NCI-H1436 treated with DMSO at 0.1 percent for 48 hours (cell line): ENCODE data around the gene IDE.

Experiments used
- DNase-seq: peaks from one replicate; lab custom pipeline; 2025; lab: John Stamatoyannopoulos, UW

Gene IDE

DNA sequence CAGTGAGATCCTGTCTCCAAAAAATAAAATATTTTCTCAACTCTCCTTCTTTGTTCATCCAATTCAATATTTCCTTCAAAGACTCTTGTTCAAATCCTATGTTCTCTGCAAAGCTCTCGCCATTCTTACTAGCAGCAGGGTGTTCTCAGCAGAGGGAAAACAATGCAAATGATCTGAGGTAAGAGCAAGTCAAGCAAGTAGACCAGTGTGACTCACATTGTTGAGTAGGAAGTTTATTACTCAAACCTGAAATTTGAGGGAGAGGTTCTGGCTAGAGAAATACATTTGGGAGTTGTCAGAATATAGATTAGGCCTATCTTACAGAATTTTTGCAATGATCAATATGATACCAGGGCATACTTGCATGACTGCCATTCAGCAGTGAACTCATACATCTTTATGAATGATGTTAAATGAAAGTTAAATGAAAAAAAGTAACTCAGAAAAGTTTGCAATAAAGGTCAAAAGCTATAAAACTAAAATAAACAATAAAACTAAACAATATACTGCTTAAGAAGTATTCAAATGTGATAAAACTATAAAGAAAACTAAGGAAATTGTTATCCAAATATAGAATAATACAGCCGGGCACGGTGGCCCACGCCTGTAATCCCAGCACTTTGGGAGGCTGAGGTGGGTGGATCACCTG lies 5.8 kb downstream of the IDE start:
- no peak for DNase-seq

DNA sequence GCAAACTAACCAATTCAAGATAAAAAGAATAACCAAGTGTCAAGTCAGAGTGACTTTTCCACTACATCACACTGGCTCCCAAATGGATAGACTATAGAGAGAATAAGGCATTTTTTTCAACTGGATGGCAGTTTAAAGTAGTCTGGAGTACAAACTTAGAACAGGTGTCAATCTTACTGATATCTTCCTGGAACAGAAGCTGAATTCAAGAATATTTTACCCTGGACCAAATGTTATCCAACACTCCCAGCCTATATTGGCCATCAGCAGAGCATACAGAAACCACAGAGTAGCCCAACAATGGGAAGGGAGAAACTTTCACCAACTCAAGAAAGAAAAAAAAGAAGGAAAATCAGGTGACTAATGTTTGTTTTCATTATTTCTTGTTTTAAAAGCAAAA lies 11.5 kb downstream of the IDE start:
- DNase-seq, result no peak

DNA sequence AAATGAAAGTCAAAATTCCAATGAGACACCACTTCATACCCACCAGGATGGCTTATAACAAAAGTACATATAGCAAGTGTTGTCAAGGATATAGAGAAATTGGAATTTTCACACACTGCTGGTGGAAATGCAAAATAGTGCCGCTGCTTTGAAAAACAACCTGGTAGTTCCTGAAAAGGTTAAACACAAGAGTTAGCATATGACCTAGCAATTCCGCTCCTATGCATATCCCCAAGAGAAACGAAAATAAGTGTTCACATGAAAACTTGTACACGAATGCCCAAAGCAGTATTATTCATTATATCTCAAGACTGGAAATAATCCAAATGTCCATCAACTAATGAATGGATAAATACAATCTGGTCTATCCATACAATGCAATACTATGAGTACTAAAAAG lies 14.8 kb downstream of the IDE start:
- DNase-seq, result no peak

DNA sequence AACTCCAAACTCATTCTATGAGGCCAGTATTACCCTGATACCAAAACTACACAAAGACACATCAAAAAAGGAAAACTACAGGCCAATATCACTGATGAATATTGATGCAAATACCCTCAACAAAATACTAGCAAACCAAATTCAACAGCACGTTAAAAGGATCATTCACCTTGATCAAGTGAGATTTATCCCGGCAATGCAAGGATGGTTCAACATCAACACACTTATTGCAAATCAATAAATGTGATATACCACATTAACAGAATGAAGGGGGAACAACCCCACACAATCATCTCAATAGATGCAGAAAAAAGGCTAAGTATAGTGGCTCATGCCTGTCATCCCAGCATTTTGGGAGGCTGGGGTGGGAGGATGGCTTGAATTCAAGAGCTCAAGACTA lies 19.9 kb downstream of the IDE start:
- no peak for DNase-seq

DNA sequence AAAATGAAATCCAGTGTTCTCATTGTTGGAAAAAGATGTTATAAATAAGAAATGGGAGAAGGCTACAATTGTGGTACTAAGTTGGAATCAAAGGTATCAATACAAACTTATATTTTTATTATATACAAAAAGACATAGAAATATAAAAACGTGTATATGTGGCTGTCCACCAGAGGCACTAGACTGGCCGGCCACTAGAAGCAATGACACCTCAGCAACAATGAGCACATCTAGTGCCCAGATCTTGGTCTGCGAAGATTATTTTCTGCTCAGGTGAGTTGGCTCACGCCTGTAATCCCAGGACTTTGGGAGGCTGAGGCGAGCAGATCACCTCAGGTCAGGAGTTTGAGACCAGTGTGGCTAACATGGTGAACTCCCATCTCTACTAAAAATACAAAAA lies 21.6 kb downstream of the IDE start:
- DNase-seq, result no peak

DNA sequence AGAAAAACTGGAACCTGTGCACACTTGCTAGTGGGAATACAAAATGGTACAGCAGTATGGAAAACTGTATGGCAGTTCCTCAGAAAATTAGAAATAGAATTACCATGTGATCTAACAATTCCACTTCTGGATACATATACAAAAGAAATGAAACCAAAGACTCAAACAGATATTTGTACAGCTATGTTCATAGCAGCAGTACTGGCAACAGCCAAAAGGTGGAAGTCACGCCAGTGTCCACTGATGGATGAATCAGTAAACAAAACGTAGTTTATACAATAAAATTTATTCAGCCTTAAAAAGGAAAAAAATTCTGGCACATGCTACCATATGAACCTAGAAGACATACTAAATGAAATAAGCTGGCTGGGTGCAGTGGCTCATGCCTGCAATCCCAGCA lies 23.0 kb downstream of the IDE start:
- no peak for DNase-seq

DNA sequence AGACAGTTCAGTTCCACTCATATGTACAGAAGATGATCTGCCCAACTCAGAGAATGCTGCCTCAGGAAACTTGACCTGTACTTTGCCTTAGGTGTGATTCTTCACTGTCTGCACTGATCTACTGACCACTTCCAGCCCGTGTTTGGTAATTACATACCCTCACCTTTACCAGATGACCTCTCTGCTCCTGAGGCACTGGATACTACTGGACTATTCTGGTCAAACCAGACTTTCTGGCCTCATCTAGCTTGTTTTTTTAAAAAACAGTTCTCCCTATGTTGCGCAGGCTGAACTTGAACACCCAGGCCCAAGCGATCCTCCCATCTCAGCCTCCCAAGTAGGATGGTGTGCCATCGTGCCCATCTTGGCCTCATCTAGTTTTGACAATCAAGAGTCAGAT lies 26.2 kb downstream of the IDE start:
- no peak for DNase-seq

DNA sequence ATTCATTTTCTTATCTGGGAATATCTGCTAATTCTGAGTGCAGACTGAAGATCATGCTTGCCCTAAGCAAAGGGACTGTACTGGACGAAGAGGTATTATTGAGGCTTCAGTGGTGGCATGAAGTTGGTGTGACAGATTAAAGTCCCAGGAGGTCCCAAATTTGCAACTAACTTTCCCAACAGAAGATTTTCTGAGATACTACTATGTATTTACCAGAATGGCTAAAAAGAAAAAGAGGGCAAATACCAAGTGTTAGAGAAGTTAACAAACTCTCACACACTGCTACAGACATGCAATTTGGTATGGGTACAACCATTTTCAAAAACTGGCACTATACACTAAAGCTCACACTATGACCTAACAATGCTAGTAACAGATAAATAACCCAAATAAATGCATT lies 28.3 kb downstream of the IDE start:
- no peak for DNase-seq

DNA sequence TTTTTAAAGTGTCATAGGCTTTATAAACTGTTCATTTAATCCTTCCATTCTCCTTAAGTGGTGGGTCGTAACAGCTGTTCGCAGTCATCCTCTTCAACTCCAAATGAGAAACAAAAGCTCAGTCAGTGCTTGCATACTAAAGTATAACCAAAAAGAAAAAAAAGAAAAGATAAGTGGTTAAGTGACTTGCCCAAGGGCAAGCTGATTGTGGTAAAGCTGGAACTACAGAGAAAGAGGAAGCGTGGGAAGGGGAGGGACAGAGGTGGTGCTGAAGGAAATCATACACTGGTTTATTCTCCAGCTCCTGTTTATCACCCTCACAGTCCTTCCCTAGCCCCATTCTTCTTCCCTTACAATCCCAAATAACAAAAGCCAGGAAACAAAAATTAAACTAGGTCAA lies 29.6 kb downstream of the IDE start:
- DNase-seq, result no peak

DNA sequence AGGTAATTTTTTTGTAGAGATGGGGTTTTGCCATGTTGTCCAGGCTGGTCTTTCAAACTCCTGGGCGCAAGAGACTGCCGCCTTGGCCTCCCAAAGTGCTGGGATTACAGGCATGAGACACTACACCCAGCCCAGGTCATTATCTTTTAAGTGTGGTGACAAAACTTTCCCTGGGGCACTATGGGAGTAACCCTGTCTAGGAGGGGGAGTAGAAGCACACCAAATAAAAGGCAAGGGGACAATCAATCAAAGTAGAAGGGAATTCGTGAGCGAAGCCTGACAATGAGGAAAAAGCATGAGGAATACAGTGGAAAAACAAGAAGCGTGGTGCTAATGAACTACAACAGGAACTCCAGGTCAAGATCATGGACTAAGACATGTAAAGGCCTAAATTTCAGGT lies 31.4 kb downstream of the IDE start:
- DNase-seq, result no peak

DNA sequence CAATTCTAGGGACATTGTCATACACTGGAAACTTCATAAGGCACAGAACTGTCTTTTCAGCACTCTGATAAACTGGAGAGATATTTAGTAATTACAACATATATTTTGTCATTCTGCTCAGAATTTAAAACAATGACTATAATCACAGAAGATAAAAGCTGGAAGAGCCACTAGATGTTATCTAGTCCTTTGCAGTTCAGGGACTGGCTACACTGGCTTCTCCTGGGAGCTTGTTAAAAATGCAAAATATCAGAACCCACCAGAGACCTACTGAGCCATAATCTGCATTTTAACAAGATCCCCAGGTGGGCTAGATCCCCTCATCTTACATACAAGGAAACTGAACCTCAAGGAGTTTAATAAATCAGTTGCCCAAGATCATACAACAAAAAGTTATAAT lies 32.3 kb downstream of the IDE start:
- no peak for DNase-seq

DNA sequence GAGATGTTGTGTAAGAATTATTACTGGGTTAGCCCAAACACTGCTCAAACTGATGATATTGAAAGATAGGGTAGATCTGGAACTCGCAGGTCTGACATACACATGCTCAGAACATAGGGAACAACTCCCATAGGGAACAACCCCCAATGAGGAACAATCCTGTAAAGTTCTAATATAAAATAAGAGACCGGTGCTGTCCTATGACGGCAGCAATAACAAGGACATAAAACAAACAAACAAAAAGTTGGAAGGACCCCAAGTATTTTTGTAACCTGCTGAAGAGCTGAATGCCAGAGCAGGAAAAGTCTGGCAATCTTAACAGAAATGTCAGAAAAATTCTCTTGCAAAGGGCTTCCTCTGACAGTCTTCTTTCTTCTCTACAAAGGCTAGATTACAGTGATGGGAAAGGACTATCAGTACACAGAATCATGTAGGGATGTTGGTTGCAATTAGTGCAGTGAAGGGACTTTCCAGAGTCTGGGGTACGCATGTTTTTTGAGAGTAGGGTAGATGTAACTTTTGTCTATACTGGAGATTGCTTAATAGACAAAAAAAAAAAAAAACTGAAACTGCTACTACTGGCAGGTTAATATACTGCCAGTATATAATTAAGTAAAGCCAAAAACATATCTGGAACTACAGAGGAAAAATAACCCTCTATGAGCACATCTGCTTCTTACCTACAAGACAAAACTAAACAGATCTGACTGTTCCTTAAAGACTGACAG lies 35.5 kb downstream of the IDE start:
- DNase-seq, result no peak

DNA sequence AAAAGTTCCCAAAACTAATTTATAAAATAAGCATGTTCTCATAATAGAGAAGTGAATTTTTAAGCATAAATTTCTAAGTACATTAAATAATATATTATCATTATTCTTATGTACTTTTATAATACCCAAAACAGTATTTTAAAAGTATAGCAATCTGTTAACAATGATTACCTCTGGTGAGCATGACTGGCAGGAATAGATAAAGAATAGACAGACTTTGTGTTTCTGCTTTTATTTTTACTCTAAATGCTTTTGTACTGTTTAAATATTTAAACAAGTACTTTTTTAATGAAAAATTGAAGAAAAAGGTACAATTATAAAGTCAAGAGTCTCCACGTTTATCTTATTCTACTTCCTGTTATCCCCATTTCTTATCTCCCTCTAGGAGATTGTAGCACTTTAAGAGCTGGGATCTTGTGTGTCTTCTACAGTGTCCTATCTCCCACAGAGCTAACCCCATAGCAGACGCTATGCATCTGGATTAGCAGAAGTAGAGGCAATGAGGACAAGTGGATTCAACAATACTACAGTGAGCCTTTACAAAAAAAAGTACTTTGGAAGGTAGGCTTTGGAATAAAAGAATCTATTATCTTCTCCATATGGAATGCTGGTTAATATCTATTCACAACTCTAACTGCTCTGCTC lies 42.9 kb downstream of the IDE start:
- DNase-seq, result no peak

DNA sequence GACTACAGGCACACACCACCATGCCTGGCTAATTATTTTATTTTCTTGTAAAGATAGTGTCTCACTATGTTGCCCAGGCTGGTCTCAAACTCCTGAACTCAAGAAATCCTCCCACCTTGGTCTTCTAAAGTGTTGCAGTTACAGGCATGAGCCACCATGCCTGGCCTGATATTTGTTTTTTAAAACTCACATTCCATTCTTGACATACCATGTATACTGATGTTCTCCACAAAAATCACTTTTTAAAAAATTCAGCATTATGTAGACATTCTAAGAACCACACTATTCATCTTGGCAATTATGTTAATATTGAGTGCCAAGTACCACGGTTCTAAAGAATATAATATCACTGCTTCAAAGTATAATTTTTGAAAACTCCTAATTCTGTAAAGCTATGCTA lies 43.5 kb downstream of the IDE start:
- no peak for DNase-seq

DNA sequence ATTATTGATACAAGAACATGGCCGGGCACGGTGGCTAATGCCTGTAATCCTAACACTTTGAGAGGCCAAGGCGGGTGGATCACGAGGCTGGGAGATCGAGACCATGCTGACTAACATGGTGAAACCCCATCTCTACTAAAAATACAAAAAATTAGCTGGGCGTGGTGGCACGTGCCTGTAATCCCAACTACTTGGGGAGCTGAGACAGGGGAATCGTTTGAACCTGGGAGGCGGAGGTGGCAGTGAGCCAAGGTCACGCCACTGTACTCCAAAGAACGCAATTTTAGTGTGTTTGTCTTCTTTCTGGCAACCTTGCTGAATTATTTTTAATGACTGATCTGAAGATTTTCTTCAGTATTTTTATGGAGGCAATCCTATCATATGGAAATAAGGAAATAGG lies 46.2 kb downstream of the IDE start:
- DNase-seq, result no peak

DNA sequence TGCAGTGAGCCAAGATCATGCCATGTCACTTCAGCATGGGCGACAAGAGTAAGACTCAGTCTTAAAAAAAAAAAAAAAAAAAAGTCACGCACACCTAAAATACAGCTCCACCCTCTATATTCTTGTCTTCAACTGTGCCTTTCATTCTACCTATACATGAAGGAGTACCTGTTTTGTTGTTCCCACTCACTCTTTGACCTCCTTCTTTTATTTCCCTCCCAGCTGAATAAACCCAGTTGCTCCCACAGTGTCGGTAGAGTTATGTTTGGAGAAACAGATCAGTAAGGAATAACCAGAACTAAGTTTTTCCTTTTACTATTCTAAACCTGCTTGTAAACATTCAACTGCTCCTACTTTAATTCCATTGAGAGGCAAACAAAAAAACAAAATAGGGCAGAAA lies 50.3 kb downstream of the IDE start:
- DNase-seq, result no peak

DNA sequence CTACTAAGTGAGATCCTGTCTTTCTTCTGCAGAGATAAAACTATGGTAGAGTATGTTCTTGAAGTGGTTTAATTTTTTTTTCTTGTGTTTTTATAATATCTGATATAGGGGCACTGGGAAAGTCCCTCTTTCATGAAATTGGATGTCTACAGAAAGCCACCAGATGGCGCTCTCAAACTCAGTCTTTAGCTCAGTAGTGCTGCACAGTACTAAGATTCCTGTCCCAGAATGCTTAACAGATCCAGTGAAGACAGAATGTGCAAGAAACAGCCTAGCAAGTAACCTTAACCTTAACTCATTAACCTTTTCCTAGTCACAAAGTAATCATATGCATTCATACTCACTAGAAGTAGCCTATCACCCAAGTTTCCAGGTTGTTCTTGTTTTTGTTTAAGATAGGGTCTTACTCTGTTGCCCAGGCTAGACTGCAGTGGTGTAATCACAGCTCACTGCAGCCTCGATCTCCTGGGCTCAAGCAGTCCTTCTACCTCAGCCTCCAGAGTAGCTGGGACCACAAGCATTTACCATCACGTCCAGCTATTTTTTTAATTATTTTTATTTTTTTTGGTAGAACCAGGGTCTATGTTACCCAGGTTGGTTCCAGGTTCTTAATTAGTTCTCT lies 56.7 kb downstream of the IDE start:
- DNase-seq, result no peak

DNA sequence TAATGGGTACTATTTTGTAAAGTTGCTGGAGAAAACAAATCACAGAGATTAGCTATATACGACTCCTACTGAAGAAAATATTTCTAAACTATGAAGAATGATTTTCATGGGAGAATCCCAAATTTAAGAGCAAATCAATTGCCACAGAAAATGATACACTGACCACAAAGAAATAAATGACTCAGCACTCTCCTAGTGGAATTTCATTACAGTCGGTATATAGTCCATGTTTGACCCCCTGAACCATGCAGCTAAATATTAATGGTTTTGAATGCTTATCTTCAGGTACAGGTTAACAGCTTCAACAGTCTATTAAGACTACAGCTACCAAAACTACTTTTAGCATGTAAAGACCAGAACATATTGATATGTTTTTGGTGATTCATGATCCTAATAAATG lies 65.0 kb downstream of the IDE start:
- DNase-seq, result no peak

DNA sequence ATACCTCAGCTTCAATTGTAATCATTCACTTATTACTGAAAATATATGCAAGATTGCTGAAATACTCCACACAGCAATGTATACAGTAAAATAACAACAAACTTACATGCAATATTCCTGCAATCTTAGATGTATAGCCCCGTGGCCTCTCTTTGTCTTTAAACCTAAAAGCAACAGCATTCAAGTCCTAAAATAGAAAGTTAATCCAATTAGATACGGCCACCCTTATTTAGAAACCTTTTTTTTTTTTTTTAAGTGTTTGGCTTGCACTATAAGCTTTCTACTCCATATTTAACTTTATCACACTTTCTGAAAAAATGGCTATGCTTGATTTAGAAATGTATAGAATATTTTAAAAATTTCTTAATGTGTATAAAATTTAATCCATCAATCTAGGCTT lies 67.6 kb downstream of the IDE start:
- DNase-seq, result no peak

DNA sequence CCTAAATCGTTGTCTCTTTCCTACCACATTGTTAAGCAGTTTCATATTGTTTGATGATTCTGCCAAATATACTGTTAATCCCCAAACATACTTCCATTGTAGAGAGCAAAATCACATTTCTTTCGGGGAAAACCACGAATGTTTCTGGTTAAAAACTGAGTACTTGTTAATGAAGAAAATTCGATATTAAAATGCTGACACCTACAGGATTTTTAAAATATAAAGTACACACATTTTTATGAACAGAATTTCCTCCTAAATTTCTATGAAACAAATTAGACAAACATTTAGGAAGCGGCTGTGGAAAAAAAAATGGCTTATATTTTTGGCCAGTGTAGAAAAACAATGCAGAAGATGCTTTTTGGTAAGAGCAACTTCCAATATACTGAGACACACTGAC lies 68.8 kb downstream of the IDE start:
- no peak for DNase-seq

DNA sequence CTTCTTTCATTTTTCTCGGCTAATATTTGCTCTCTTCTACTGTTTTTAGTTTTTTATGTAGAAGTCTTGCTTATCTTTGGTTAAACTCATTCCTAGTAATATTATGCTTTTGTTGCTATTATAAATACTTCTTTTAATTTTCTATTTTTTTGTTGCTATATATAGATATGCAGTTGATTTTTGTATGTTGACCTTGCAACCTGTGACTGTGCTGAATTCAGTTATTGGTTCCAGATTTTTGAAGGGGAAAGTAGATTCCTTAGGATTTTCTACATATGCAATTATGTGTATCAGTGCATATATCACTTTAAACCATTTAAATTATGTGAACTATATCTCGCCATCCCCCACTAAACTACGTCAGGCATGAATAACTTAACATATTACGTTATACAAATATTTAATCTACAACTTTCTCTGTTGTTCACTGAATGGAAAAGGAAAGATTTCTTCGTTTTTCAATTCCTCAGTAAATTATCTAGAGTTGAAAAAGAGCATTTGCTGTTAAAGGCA lies 71.5 kb downstream of the IDE start:
- no peak for DNase-seq

DNA sequence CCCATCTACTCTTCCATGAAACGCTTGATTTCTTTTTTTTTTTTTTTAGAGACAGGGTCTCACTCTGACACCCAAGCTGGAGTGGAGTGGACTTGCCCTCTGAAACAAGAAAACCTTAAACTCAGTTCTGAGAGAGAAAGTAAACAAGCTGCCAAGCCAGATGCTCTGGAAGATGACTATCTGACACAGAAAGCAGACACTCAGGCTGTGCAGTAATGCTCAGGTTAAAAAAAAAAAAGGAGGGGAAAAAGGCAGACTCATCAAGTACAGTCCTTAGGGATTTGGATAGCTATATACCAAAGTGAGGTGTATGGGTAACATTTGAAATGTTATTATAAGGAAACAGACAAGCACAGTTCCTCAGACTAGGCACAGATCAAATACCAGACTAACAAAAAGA lies 80.5 kb downstream of the IDE start:
- no peak for DNase-seq

DNA sequence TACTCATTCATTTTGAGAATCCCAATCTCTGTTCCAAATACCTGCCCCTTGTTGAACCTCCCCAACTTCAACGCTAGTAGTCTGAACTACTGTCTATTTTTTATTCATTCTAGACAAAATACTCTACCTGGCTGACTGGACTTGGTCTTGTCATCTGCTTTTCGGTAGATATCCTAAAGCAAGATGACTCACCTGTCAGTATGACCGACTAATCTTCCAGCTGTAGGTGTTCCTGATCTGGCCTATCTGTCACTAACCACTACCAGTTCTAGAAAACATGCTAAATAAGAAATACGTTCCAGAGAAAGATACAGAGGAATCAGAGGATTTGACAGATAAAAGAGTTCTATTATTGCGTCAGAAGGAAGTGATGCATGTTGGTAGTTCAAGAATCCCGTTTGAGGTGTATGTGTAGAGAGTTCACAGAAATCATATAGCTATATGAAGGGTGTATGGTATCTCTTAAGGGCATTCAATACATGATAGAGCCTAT lies 81.1 kb downstream of the IDE start:
- no peak for DNase-seq
